NCI-H1417 (cell line): ENCODE results near the gene SNX3.
"Not testable (repeated sequence)": the region's sequence is repeated elsewhere in the genome, so short reads cannot be mapped to it uniquely, and the experiment has no call there.

Source experiments
- DNase-seq, 3 experiments: peaks; one replicate each; lab custom pipeline; 2025; lab: John Stamatoyannopoulos, UW

The SNX3 gene

GRCh38 chr6:108260126-108260808, 573 bp downstream of the SNX3 start:
- DNase-seq: peak; percentile 24 to 84 (median 74)

- DNase-seq: no peak
Measured at GRCh38 chr6:108254433-108255410, 6.1 kb downstream of the SNX3 start.

DNA sequence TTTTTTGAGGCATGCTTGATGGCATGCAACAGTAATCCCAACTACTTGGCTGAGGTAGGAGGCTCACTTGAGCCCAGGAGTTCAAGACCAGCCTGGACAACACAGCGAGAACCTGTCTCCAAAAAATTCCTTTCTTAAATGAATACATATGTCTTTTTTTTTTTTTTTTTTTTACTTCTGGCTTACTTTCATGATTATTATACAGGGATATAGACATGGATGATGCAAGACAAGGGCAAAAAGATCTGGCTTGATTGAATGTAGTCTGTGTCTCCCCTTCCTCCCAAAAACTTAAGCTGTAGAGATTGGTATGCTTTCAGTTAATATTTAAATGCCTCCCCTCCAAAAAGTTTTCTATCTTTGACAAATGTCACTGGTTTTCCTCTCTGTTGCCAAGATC, 7.6 kb downstream of the SNX3 start:
- no peak for DNase-seq

GRCh38 chr6:108252055-108252454, 8.8 kb downstream of the SNX3 start:
- DNase-seq: no peak

DNA sequence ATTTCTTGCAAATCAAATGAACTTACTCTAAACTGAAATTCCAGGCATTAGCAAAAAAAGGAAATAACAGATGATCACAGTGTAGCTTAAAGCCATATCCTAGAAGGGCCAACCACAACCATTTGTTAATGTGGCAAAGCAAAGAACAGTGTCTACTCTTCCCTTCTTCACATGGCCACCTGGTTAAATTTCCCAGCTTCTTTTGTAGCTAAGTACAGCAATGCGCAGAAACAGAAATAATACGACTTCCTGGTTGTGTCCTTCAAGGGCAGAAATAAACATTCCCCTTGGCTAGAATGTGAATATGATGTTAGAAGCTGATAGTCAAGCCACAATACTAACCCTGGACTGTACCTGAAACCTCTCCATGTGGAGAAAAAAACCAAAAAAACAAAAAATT, 9.6 kb downstream of the SNX3 start:
- no peak for DNase-seq

GRCh38 chr6:108250240-108250866, 10.5 kb downstream of the SNX3 start:
- DNase-seq: no peak

- no peak for DNase-seq
Measured at GRCh38 chr6:108247965-108248536, 12.8 kb downstream of the SNX3 start.

- DNase-seq: not testable (repeated sequence)
Measured at GRCh38 chr6:108245095-108245494, 15.7 kb downstream of the SNX3 start.

DNA sequence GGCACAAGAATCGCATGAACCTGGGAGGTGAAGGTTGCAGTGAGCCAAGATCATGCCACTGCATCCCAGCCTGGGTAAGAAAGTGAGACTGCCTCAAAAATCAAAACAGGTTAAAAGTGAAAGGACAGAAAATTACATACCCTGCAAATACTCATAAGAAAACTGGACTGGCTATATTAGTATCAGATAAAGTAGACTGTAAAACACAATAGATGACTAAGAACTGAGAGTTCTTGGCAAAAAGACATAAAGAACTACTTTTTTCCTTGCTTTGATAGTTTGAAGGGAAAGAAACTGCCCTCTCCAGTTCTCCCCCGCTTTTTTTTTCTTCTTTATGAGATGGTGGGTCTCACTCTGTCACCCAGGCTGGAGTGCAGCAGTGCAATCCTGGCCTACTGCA, 17.0 kb downstream of the SNX3 start:
- DNase-seq: no peak

DNA sequence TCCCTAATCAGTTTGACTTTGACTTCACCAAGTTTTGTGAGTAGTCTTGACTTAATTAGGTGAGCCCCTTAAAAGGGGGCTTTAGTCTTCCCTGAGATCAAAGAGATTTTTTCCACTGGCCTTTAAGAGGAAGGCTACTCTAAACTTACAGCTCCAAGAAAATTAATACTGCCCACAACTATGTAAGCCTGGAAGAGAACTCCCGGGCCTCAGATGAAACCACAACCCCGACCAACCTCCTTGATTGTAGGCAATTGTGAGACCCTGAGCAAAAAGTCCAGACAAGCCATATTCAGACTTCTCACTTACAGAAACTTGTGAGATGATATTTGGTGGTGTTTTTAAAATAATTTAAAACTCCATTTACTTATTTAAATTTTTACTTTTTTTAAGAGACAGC, 18.1 kb downstream of the SNX3 start:
- DNase-seq: no peak

DNA sequence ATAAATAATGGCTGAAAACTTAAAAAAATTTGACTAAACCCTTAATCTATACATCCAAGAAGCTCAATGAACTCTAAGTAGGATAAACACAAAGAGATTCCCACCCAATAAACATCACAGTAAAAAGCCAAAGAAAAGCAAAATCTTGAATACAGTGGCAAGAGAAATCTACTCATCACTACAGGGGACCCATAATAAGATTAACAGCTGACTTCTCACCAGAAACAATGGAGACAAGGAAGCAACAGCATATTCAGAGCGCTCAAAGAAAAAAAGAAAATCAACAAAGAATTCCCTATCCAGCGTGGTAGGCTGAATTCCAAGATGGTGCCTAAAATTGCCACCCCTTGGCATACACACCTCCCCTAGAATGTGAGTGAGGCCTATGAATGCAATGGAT, 18.6 kb downstream of the SNX3 start:
- peak in 1 of 3 experiments; percentile 0 for DNase-seq

DNA sequence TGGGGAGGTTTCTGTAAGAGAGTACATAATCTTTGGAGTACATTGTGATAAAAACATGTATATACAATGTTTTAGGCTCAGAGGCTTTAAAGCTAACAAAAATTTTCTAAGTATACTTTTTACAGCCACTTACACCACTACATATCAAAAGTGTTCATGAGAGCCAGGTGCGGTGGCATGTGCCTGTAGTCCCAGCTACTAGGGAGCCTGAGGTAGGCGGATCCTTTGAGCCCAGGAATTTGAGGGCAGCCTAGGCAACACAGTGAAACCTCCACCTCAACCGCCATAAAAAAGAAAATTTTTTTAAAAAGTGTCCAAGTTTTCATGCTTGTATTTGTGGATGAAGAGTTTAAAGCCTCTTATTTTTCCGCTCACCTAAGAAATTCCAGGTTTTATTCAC, 22.5 kb downstream of the SNX3 start:
- DNase-seq: no peak

DNA sequence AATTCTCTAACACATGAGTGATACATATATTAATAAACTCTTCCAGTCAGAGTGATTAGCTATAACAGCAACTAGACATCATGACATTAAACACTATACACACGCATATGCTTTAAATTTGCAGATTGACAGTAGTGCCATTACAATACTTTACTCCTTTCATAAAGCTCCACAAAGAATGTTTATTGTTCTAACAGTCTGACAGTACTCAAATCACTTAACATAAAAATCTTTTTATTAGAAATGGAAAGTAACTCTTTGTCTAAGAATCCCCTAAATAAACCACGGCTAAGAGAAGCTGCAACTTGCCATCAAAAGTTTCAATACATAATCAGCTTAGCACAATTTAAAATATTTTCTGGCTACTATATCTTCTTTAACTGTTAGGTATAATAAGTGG, 24.0 kb downstream of the SNX3 start:
- DNase-seq: no peak

GRCh38 chr6:108235127-108235526, 25.7 kb downstream of the SNX3 start:
- DNase-seq: no peak

DNA sequence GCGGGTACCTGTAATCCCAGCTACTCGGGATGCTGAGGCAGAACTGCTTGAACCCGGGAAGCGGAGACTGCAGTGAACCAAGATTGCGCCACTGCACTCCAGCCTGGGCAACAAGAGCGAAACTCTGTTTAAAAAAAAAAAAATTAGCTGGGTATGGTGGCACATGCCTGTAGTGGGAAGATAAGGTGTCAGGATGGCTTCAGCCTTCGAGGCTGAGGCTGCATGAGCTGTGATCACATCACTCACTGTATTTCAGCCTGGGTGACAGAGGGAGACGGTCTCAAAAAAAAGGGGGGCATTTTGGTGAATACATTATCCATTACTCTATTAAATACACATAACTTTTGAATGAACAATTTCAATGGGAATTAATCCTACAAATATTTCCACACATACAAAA, 32.4 kb downstream of the SNX3 start:
- DNase-seq: no peak

- no peak for DNase-seq
Measured at GRCh38 chr6:108227290-108227689, 33.5 kb downstream of the SNX3 start.

- DNase-seq: no peak
Measured at GRCh38 chr6:108222504-108222903, 38.3 kb downstream of the SNX3 start.

- no peak for DNase-seq
Measured at GRCh38 chr6:108222064-108222463, 38.8 kb downstream of the SNX3 start.

GRCh38 chr6:108211671-108212070, 49.2 kb downstream of the SNX3 start:
- DNase-seq: peak in 1 of 3 experiments; percentile 10

- DNase-seq: no peak
Measured at GRCh38 chr6:108210556-108210955, 50.3 kb downstream of the SNX3 start.

DNA sequence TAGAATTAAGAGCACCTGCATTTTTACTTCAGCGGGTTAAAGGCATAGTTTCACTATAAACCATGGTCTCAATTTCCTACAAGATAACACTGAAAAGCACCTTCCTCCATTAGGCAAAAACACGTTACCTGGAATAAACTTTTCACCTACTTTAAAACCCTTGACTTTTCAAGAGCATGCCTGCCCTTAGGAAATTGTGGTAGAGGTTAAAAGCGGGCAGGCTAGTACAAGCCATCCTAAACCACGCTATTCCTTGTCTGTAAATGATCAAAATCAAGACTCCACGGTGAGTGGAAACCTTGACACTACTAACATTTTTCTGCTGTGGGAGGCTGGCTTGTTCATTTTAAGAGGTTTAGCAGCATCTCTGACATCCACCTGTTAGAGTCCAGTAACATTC, 51.1 kb downstream of the SNX3 start:
- DNase-seq: no peak

DNA sequence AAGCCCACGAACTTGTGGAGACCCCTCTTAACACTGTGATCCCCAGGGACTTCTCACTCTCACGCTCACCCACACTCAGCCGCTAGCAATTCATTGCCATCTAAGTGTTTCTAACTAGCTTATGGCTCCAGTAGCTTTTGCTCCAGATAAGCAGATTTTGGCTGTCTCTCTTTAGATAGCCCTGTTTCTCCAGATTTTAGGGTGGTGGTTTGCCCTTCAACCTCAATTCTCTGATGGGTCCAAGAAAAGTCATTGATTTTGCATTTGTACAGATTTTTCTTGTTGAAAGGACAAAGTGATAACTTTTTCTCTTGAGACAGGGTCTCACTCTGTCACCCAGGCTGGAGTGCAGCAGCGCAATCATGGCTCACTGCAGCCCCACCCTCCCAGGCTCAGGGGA, 53.8 kb downstream of the SNX3 start:
- DNase-seq: no peak
